Keratinocyte (primary cell): Measurements from ENCODE around the gene CELF2.

ENCODE experiments used
- CTCF ChIP-seq, 3 experiments: IDR thresholded peaks in 1 of 3; conservative IDR thresholded peaks in 1 of 3; optimal IDR thresholded peaks in 1 of 3; 2 replicates in 2 of 3; 3 replicates in 1 of 3; pipeline versions ENCODE3 to v1.5.1; 2011; ENCODE audit warnings: low read length in 3 of 3, mild to moderate bottlenecking in 3 of 3, moderate library complexity in 2 of 3, control low read depth in 1 of 3, inconsistent platforms in 1 of 3; ENCODE audit not compliant: insufficient read depth in 2 of 3; ENCODE audit errors: extremely low read depth in 1 of 3
- EZH2 ChIP-seq: IDR thresholded peaks from one replicate; pipeline ENCODE4 v1.6.1; 2012; ENCODE audit warnings: inconsistent platforms, mild to moderate bottlenecking, low read length, moderate library complexity

GRCh38 chr10:11063856-11064255 lies 46.2 kb downstream of the CELF2 start:
- TF ChIP-seq EZH2 = no peak
- TF ChIP-seq CTCF (optimal IDR thresholded peaks at IDR 0.05 in 1 of 3, IDR thresholded peaks at IDR 0.05 in 1 of 3, conservative IDR thresholded peaks at IDR 0.05 in 1 of 3; ENCODE audit: extremely low read depth in 1 of 3, insufficient read depth in 2 of 3, low read length in 3 of 3) = no peak
